HG03280 (cell line): Measurements from ENCODE around the gene ENTPD1.
"Not testable (repeated sequence)": the region's sequence is repeated elsewhere in the genome, so short reads cannot be mapped to it uniquely, and the experiment has no call there.

Experiments
- ATAC-seq: cut with Tn5 transposase; IDR thresholded peaks from one replicate; pipeline ENCODE4 v1.9.1; 2021; ENCODE audit warnings: mild to moderate bottlenecking, moderate library complexity; ENCODE audit not compliant: unreplicated experiment

ENTPD1 gene

GRCh38 chr10:95909561-95909960 lies 153.6 kb downstream of the ENTPD1 start:
- ATAC-seq: no peak

GRCh38 chr10:95916039-95916438 lies 160.1 kb downstream of the ENTPD1 start:
- ATAC-seq: not testable (repeated sequence)
